ENCODE measurements around the gene PLXNA4.

The PLXNA4 gene

DNA sequence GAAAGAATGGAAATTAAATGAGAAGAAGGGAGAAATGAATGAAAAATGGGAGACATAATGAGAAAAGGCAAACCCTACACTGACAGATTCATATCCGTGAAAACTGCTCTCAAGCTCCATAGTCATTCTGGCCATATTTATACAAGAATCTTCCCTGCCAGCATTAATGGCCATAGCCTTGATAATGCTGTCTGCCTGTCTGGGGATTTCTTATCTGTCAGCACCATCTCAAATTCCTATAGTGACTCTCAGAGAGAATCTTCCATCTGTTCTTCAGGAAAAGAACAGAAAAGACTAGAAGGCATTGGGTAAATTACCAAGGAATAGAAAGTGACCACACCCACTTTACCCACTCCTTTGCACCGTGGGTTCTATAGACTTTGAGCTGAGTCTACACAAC lies 295.9 kb downstream of the PLXNA4 start:
- Histone ChIP-seq H4K91ac (ENCODE audit: low read depth, low read length) (no peak overlapping the region), H3K23ac (ENCODE audit: low read length) (no peak overlapping the region), H3K27me3 (ENCODE audit: insufficient read depth, low read length) (no peaks in the 10 kb centered on the region), H2AK5ac (ENCODE audit: low read length) (no peak overlapping the region), H4K12ac (ENCODE audit: low read depth, low read length) (no peak overlapping the region), H2AFZ (ENCODE audit: insufficient read depth, low read length, poor library complexity) (no peak overlapping the region), H3K18ac (ENCODE audit: low read length) (no peak overlapping the region), H3K4me2 (ENCODE audit: low read length) (no peak overlapping the region), H3K4me3 (ENCODE audit: low read depth, low read length) (no peak overlapping the region), H3K36me3 (ENCODE audit: control insufficient read depth in 1 of 2, insufficient read depth in 2 of 2, low read length in 2 of 2) (no peaks in the 10 kb centered on the region), H3K79me1 (ENCODE audit: low read length) (no peaks in the 10 kb centered on the region), H3K9me3 (ENCODE audit: insufficient read depth, low read depth, low read length) (no peaks in the 10 kb centered on the region), H2BK5ac (ENCODE audit: low read depth, low read length, poor library complexity) (no peak overlapping the region), H4K8ac (ENCODE audit: low read depth, low read length) (no peak overlapping the region), H3K14ac (ENCODE audit: low read length) (no peak overlapping the region), H2BK120ac (ENCODE audit: insufficient read depth, low read length, poor library complexity) (no peak overlapping the region), H3K79me2 (ENCODE audit: control insufficient read depth, insufficient read depth, low read length, poor library complexity) (no peaks in the 10 kb centered on the region), H3K9ac (ENCODE audit: low read length) (no peak overlapping the region), H2BK12ac (ENCODE audit: low read length) (no peak overlapping the region), H3K4ac (ENCODE audit: low read depth, low read length) (no peak overlapping the region), H3K4me1 (ENCODE audit: control insufficient read depth in 1 of 2, insufficient read depth in 2 of 2, low read length in 2 of 2) (no peaks in the 10 kb centered on the region), H3K27ac (ENCODE audit: low read depth, low read length) (no peak overlapping the region)
- DNase-seq = peak; percentile 37 to 64
- WGBS (ENCODE audit: extremely low coverage, insufficient coverage, insufficient read length) = no CpG with 5 or more reads among the region's 2 CpGs

DNA sequence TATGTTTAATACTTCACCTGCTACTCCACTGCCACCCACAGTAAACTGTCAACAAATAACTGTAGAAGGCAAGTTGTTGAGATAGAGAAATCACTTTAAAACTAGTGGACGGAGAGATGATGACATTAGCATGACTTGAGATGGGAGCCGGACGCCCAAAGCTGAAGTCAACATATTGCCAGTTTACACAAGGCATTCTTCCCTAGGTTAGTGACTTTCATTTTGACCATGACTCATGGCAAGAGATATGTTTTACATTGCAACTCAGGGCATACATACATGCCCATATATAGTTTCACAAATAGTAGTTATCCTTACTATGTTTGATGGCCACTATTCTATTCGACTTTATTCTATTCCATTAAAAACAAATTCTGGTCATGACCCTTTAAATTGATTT lies 296.6 kb downstream of the PLXNA4 start:
- Histone ChIP-seq H3K9ac (ENCODE audit: low read length) (no peak overlapping the region), H4K91ac (ENCODE audit: low read depth, low read length) (no peak overlapping the region), H3K27me3 (ENCODE audit: insufficient read depth, low read length) (no peaks in the 10 kb centered on the region), H3K4me1 (ENCODE audit: control insufficient read depth in 1 of 2, insufficient read depth in 2 of 2, low read length in 2 of 2) (no peaks in the 10 kb centered on the region), H4K8ac (ENCODE audit: low read depth, low read length) (no peak overlapping the region), H4K12ac (ENCODE audit: low read depth, low read length) (no peak overlapping the region), H3K4me3 (ENCODE audit: low read depth, low read length) (no peak overlapping the region), H3K23ac (ENCODE audit: low read length) (no peak overlapping the region), H3K4me2 (ENCODE audit: low read length) (no peak overlapping the region), H3K27ac (ENCODE audit: low read depth, low read length) (no peak overlapping the region), H2BK5ac (ENCODE audit: low read depth, low read length, poor library complexity) (no peak overlapping the region), H3K18ac (ENCODE audit: low read length) (no peak overlapping the region), H3K79me2 (ENCODE audit: control insufficient read depth, insufficient read depth, low read length, poor library complexity) (no peaks in the 10 kb centered on the region), H2BK120ac (ENCODE audit: insufficient read depth, low read length, poor library complexity) (no peak overlapping the region), H2AK5ac (ENCODE audit: low read length) (no peak overlapping the region), H3K4ac (ENCODE audit: low read depth, low read length) (no peak overlapping the region), H2AFZ (ENCODE audit: insufficient read depth, low read length, poor library complexity) (no peak overlapping the region), H2BK12ac (ENCODE audit: low read length) (no peak overlapping the region), H3K79me1 (ENCODE audit: low read length) (no peaks in the 10 kb centered on the region), H3K36me3 (ENCODE audit: control insufficient read depth in 1 of 2, insufficient read depth in 2 of 2, low read length in 2 of 2) (no peaks in the 10 kb centered on the region), H3K9me3 (ENCODE audit: insufficient read depth, low read depth, low read length) (no peaks in the 10 kb centered on the region), H3K14ac (ENCODE audit: low read length) (no peak overlapping the region)
- DNase-seq = peak in 1 of 2 donors; percentile 15
- no CpG with 5 or more reads among the region's 4 CpGs for WGBS (ENCODE audit: extremely low coverage, insufficient coverage, insufficient read length)

DNA sequence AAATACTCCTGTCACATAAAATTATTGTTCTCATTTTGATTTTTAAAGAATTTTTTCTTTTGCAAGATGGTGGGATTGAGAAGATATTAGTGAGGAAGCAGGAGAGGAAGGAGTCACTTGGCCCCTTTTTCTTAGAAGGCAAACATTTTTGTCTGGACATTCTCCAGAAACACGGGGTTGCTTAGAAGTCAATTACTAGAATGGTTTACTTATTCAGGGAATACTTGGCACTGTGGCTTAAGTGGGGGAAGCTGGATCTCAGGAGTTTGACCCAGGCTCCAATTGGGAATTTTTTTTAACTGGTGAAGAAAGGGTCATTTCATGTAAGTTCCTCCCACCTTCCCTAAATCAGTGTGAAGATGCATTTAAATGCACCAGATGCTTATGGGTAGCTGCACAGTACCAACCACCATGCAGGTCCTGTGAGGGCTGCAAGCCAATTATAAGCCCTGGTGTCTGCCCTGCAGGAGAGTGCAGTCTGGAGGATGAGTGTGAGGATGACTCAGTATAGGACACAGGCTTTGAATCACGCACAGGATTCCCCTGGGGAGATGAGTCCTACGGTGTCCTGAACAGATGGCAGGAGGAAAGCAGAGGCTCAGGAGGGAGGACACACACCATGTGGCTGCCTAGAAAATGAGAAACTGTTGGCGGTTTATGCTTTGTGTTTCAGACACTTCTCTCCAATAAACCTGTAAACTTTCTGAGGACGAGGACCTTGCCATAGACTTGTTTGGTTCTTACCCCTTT lies 299.1 kb downstream of the PLXNA4 start:
- H2AFZ ChIP-seq (ENCODE audit: insufficient read depth, low read length, poor library complexity) = no peak overlapping the region
- no CpG with 5 or more reads among the region's 5 CpGs for WGBS (ENCODE audit: extremely low coverage, insufficient coverage, insufficient read length)

DNA sequence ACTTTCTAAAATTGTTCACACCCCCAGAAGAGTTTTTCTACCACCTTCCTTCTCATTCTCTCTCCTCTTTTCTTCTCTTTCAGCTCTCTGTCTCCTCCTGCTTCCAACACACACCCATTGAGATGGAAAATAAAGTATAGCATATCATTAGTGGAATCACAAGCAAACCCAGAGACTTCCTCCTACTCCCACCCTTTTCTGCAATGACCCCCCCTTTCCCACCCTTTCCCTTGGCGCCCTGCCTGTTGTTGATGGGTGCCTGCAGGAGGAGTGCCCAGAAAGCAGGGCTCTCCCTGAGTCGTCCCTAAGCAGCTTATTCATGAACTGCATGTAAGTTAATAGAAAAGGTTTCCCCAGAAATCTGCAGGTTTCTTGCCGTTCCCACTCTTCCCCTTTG lies 300.0 kb downstream of the PLXNA4 start:
- H2BK120ac ChIP-seq (ENCODE audit: insufficient read depth, low read length, poor library complexity) = no peak overlapping the region
- H2AK5ac ChIP-seq (ENCODE audit: low read length) = no peak overlapping the region
- H3K79me1 ChIP-seq (ENCODE audit: low read length) = no peaks in the 10 kb centered on the region
- H4K8ac ChIP-seq (ENCODE audit: low read depth, low read length) = no peak overlapping the region
- no peak overlapping the region for H2BK5ac ChIP-seq (ENCODE audit: low read depth, low read length, poor library complexity)
- no CpG with 5 or more reads among the region's 3 CpGs for WGBS (ENCODE audit: extremely low coverage, insufficient coverage, insufficient read length)
- H3K36me3 ChIP-seq (ENCODE audit: control insufficient read depth in 1 of 2, insufficient read depth in 2 of 2, low read length in 2 of 2) = no peaks in the 10 kb centered on the region
- H3K23ac ChIP-seq (ENCODE audit: low read length) = no peak overlapping the region
- no peaks in the 10 kb centered on the region for H3K9me3 ChIP-seq (ENCODE audit: insufficient read depth, low read depth, low read length)
- H2AFZ ChIP-seq (ENCODE audit: insufficient read depth, low read length, poor library complexity) = no peak overlapping the region
- H3K79me2 ChIP-seq (ENCODE audit: control insufficient read depth, insufficient read depth, low read length, poor library complexity) = no peaks in the 10 kb centered on the region
- no peak overlapping the region for H3K4me3 ChIP-seq (ENCODE audit: low read depth, low read length)
- H3K27me3 ChIP-seq (ENCODE audit: insufficient read depth, low read length) = no peaks in the 10 kb centered on the region
- no peak overlapping the region for H4K91ac ChIP-seq (ENCODE audit: low read depth, low read length)
- no peak overlapping the region for H3K27ac ChIP-seq (ENCODE audit: low read depth, low read length)
- no peak overlapping the region for H3K4me2 ChIP-seq (ENCODE audit: low read length)
- DNase-seq = no peak
- H3K14ac ChIP-seq (ENCODE audit: low read length) = no peak overlapping the region
- H4K12ac ChIP-seq (ENCODE audit: low read depth, low read length) = no peak overlapping the region
- H3K4ac ChIP-seq (ENCODE audit: low read depth, low read length) = no peak overlapping the region
- no peak overlapping the region for H3K18ac ChIP-seq (ENCODE audit: low read length)
- H3K4me1 ChIP-seq (ENCODE audit: control insufficient read depth in 1 of 2, insufficient read depth in 2 of 2, low read length in 2 of 2) = no peaks in the 10 kb centered on the region
- no peak overlapping the region for H3K9ac ChIP-seq (ENCODE audit: low read length)
- no peak overlapping the region for H2BK12ac ChIP-seq (ENCODE audit: low read length)

More for the DNA sequence above, 299.1 kb downstream of the PLXNA4 start:
- Histone ChIP-seq H2BK12ac (ENCODE audit: low read length) (no peak overlapping the region), H3K23ac (ENCODE audit: low read length) (peak overlapping the region; percentile 32), H4K91ac (ENCODE audit: low read depth, low read length) (no peak overlapping the region), H3K9me3 (ENCODE audit: insufficient read depth, low read depth, low read length) (no peaks in the 10 kb centered on the region), H3K14ac (ENCODE audit: low read length) (no peak overlapping the region), H3K36me3 (ENCODE audit: control insufficient read depth in 1 of 2, insufficient read depth in 2 of 2, low read length in 2 of 2) (no peaks in the 10 kb centered on the region), H4K8ac (ENCODE audit: low read depth, low read length) (no peak overlapping the region), H3K27me3 (ENCODE audit: insufficient read depth, low read length) (no peaks in the 10 kb centered on the region), H3K4me2 (ENCODE audit: low read length) (no peak overlapping the region), H3K18ac (ENCODE audit: low read length) (no peak overlapping the region), H3K79me2 (ENCODE audit: control insufficient read depth, insufficient read depth, low read length, poor library complexity) (no peaks in the 10 kb centered on the region), H3K9ac (ENCODE audit: low read length) (peak overlapping the region; percentile 56), H2BK120ac (ENCODE audit: insufficient read depth, low read length, poor library complexity) (no peak overlapping the region), H4K12ac (ENCODE audit: low read depth, low read length) (no peak overlapping the region), H3K4me1 (ENCODE audit: control insufficient read depth in 1 of 2, insufficient read depth in 2 of 2, low read length in 2 of 2) (no peaks in the 10 kb centered on the region), H3K4me3 (ENCODE audit: low read depth, low read length) (no peak overlapping the region), H3K79me1 (ENCODE audit: low read length) (no peaks in the 10 kb centered on the region), H2BK5ac (ENCODE audit: low read depth, low read length, poor library complexity) (no peak overlapping the region), H3K4ac (ENCODE audit: low read depth, low read length) (no peak overlapping the region), H2AK5ac (ENCODE audit: low read length) (no peak overlapping the region), H3K27ac (ENCODE audit: low read depth, low read length) (no peak overlapping the region)
- peak; percentile 13 to 14 for DNase-seq

All from trophoblast cell (in vitro differentiated cells and primary cell).